Hematopoietic multipotent progenitor cell treated with erythropoietin and hydrocortisone succinate and interleukin-3 and kit ligand, for 17 days (in vitro differentiated cells): Measurements from ENCODE around the gene EXOC7.

ENCODE experiments used
- DNase-seq: peaks from one replicate; pipeline ENCODE4 v3.0.0-alpha.2; 2015; ENCODE audit warnings: low spot score

Gene EXOC7

GRCh38 chr17:76036497-76037261 is 66.9 kb downstream of the EXOC7 start:
- no peak for DNase-seq

- peak; percentile 83 for DNase-seq
Measured at GRCh38 chr17:76034428-76035350, 68.9 kb downstream of the EXOC7 start.

DNA sequence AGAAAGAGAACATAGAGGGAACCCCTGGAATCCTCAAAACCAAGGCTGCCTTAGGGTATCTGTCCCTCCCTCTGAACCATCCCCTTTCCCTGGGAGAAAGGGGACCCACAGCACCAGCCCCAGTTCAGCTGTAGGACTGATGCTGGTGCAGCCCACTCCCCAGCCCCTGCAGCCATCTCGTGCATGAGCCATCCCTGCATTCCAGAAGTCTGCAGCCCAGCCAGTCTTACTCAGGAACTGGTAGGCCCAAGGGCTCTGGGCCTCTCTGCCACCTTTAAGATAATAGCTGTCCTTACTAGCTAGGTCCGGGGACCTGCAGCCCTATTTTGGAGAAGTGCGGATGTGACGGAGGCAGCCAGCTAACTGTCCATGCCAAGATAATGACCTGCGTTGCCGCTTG is 70.4 kb downstream of the EXOC7 start:
- no peak for DNase-seq

GRCh38 chr17:76032780-76033108 is 70.8 kb downstream of the EXOC7 start:
- no peak for DNase-seq

DNA sequence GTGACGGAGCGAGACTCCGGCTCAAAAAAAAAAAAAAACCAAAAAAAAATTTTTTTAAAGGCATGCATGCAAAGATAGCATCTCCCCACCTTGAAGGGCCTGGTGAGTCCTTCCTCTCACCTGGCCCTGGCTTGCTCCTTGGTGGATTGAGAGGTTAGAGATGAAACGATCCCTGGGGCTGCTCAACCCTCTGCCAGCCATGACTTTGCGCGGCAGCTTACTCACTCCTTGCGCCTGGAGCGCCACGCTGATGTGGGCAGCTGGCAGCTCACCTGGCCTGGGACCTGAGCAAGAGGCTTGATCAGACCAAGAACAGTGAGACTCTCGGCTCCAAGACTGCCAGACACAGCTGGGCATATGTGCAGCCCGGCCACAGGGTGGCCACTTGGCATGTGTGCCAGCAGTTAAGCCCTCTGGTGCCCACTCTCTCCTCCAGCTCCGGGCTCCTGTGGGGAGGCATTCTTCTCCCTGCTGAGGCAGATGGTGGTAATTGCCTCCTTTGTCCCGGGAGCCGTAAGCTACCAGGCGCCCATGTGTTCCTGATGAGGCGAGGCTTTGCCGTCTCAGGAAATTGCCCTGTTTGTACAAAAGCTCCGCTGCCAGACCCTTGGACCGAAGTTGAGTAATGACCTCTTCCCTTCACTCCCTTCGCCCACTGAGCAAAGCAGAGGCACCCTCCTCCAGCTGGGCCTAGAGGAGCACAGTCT is 71.4 kb downstream of the EXOC7 start:
- DNase-seq = no peak
